Natural killer cell treated with Interleukin-12 subunit alpha and Interleukin-12 subunit beta and Interleukin-15 and Interleukin-18, amount 100 ng/mL, for 72 hours (primary cell): ENCODE data around the gene KMT2D. TPM values are rescaled to one million over a fixed set of nuclear protein-coding genes. Genes with fewer than 3 reads are reported as not detected.

Experiments used
- ATAC-seq, 2 donors: fragments of 150-1000 bp; cut with Tn5 transposase in 1 of 2; sonication (Bioruptor Pico), chemical (Tn5 transposase) in 1 of 2; 2 replicates each; pipeline ENCODE4 v1.10.0; 2021
- DNase-seq: peaks from one replicate; pipeline ENCODE4 v3.0.0; 2022; ENCODE audit warnings: low spot score
- H3K27ac Mint-ChIP-seq, 2 donors: 1 replicate in 1 of 2; 2 replicates in 1 of 2; pipeline ENCODE4 v1.8.0; 2022; ENCODE audit warnings: mixed read lengths in 2 of 2, mild to moderate bottlenecking in 1 of 2, moderate library complexity in 1 of 2
- H3K27me3 Mint-ChIP-seq, 2 donors: 1 replicate in 1 of 2; 2 replicates in 1 of 2; pipeline ENCODE4 v1.8.0; 2022; ENCODE audit warnings: mixed read lengths in 2 of 2
- H3K36me3 Mint-ChIP-seq: one replicate; pipeline ENCODE4 v1.8.0; 2022; ENCODE audit warnings: mixed read lengths
- H3K4me1 Mint-ChIP-seq, 2 donors: 1 replicate in 1 of 2; 2 replicates in 1 of 2; pipeline ENCODE4 v1.8.0; 2022; ENCODE audit warnings: low read depth in 2 of 2, mixed read lengths in 2 of 2, mild to moderate bottlenecking in 1 of 2
- H3K4me3 Mint-ChIP-seq: one replicate; pipeline ENCODE4 v1.8.0; 2022; ENCODE audit warnings: mixed read lengths
- H3K9me3 Mint-ChIP-seq: 2 replicates; pipeline ENCODE4 v1.8.0; 2022; ENCODE audit warnings: mixed read lengths
- total RNA-seq, 2 donors: library from RNA; stranded (reverse); gene quantifications; one replicate each; pipeline ENCODE4 v1.2.3, GENCODE V29; 2022

Gene KMT2D
- total RNA-seq, 2 donors from 2014 or later = 120 to 199 TPM

DNA sequence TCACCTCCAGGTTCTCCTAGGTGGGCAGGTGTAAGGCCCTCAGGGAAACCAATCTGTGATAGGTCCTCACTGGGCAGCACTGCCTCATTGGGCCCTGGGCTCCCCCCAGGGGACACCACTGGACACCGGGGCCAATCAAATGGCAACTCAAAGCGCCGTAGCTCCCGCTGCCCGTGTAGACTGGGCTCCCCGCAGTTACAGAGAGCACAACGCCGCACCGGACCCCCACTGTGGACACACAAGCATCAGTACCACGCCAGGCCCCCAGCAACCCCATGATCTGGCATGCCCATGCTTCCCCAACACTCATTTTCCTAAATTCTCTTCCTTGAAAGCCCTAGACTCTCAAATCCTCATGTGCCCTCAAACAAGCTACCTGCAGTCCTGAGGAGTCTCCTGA, 6.1 kb downstream of the KMT2D start:
- no peak overlapping the region for H3K4me3 Mint-ChIP-seq
- no peak for ATAC-seq
- H3K4me1 Mint-ChIP-seq = peaks cover 42 to 67% of the 10 kb centered on the region in 2 donors
- H3K9me3 Mint-ChIP-seq = no peaks in the 10 kb centered on the region
- no peak for DNase-seq
- no peaks in the 10 kb centered on the region for H3K27me3 Mint-ChIP-seq
- peaks cover 16% of the 10 kb centered on the region for H3K36me3 Mint-ChIP-seq
- peak overlapping the region in 1 of 2 donors; percentile 90 for H3K27ac Mint-ChIP-seq

DNA sequence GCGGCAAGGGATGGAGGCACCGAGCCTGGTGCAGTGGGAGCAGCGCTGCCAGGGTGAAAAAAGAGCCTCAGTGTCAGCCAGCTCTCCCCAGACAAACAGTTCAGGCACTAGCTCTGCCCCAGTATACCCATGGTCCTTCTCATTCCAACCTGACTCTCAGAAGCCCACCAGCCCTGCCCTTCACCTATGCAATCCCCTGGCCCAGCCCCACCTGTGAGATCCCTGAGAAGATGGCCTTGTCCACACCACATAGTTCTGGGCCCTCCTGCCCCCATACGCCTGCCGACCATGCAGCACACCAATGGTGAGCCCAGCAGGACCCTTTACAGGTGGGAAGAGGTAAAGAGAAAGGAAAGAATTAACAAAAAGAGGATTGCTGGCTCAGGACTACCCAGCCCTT, 6.5 kb downstream of the KMT2D start:
- peak; percentile 10 for DNase-seq
- Mint-ChIP-seq H3K4me1 (peaks cover 42 to 66% of the 10 kb centered on the region in 2 donors), H3K36me3 (peaks cover 16% of the 10 kb centered on the region), H3K27me3 (no peaks in the 10 kb centered on the region), H3K27ac (no peak overlapping the region), H3K4me3 (no peak overlapping the region), H3K9me3 (no peaks in the 10 kb centered on the region)
- ATAC-seq = no peak

DNA sequence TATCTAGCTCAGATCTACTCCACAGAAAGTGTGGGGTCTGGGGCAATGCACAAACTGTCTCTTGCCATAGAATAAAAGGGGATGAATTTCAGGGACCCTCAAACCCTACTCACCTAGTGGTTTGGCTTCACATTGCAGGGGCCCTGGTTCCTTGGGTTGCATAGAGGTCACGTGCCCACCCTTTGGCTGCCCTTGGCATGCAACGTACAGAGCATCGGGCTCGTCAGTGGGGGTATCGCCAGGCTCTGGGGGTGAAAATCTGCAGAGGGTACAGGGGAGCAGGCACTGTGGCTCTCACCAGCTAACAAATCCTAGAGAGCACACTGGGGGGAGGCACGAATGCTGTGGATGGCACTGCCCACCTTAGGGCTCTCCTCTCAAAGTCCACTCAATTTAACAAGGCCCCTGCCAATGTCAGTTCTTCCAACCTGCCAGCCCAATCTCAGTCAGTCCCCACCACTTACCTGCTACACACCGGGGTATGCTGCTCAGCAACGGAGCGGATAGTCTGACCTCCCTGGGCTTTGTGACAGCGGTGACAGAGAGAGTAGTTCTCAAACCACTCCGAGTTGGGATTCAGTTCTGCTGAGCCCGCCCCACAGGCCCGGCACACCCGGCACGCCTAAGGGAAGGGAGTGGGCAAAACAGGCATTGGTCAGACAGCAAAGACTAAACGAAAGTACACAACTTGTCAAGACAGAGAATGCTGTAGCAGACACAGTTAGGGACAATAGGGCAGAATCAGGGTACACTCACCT, 8.0 kb downstream of the KMT2D start:
- H3K4me1 Mint-ChIP-seq = peaks cover 31 to 56% of the 10 kb centered on the region in 2 donors
- H3K27ac Mint-ChIP-seq = no peak overlapping the region
- ATAC-seq = no peak
- DNase-seq = peak; percentile 37
- H3K36me3 Mint-ChIP-seq = peaks cover 26% of the 10 kb centered on the region
- no peak overlapping the region for H3K4me3 Mint-ChIP-seq
- H3K9me3 Mint-ChIP-seq = no peaks in the 10 kb centered on the region
- no peaks in the 10 kb centered on the region for H3K27me3 Mint-ChIP-seq

DNA sequence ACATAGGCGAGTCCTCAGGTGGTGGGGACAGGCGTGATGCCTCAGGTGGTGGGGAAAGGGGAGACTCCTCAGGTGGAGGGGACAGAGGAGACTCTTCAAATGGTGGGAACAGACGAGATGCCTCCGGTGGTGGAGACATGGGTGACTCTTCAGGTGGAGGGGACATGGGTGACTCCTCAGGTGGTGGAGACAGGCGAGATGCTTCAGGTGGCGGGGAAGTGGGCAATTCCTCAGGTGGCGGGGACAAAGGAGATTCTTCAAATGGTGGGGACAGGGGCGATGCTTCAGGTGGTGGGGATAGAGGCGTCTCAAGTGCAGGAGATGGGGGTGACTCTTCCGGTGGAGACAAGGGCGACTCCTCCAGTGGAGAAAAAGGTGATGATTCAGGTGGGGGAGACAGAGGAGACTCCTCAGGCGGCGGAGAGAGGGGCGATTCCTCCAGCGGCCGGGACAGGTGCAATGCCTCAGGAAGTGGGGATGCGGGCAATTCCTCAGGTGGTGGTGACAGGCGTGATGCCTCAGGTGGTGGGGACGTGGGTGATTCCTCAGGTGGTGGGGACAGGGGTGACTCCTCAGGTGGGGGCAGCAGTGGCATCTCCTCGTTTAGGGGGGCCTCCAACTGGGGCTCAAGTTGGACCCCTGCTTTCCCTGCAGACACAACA, 8.7 kb downstream of the KMT2D start:
- Mint-ChIP-seq H3K9me3 (no peaks in the 10 kb centered on the region), H3K4me3 (no peak overlapping the region), H3K27ac (no peak overlapping the region)

DNA sequence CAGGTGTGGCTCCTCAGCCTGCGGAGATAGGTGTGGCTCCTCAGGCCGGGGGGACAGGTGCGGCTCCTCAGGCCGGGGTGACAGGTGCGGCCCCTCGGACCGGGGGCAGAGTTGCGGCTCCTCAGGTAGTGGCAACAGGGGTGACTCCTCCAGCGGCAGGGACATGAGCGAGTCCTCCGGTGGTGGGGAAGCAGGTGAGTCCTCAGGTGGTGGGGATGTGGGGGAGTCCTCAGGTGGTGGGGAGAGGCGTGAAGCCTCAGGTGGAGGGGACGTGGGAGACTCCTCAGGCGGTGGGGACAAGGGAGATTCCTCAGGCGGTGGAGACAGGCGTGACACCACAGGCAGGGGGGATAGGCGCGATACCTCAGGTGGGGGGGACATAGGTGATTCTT, 9.2 kb downstream of the KMT2D start:
- ATAC-seq (no peak), DNase-seq (peak; percentile 42)
- Mint-ChIP-seq H3K36me3 (peaks cover 26% of the 10 kb centered on the region), H3K27me3 (no peaks in the 10 kb centered on the region), H3K4me1 (peaks cover 19 to 43% of the 10 kb centered on the region in 2 donors), H3K4me3 (no peak overlapping the region), H3K27ac (no peak overlapping the region), H3K9me3 (no peaks in the 10 kb centered on the region)

More for the DNA sequence above, 8.7 kb downstream of the KMT2D start:
- DNase-seq = peak; percentile 51
- H3K36me3 Mint-ChIP-seq = peaks cover 26% of the 10 kb centered on the region
- peaks cover 24 to 49% of the 10 kb centered on the region in 2 donors for H3K4me1 Mint-ChIP-seq
- no peak for ATAC-seq
- no peaks in the 10 kb centered on the region for H3K27me3 Mint-ChIP-seq

DNA sequence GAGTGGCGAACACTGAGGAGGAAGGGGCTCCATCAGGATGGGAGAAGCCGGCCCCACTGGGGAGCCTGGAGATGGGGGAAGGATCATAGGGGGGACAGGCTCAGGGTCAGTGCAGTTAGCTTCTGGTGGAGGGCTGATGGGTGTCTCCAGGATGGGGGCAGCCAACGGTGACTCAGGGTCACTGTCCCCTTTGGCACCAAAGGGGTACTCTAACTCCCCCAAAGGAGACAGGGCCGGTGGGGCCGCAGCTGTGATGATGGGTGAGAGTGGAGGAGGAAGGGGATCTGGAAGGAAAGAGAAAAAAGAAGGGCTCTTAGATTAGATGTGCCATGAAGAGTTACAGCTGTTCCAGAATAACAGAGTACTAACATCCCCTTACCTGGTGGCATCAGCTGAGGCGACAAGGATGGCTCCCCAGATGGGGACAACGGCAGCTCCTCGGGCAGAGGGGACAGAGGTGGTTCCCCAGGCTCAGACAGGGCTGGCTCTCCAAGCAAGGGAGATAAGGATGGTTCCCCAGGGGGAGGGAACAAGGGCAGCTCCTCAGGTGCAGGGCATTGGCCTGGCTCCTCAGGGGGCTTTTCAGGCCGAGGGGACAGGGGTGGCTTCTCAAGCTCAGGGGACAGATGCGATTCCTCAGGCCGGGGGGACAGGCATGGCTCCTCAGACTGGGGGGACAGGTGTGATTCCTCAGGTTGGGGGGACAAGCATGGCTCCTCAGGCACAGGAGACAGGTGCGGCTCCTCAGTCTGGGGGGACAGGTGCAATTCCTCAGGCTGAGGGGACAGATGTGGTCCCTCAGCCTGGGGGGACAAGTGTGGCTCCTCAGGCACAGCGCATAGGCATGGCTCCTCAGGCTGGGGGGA, 9.9 kb downstream of the KMT2D start:
- DNase-seq (peak; percentile 5), ATAC-seq (no peak)
- Mint-ChIP-seq H3K27ac (no peak overlapping the region), H3K9me3 (no peaks in the 10 kb centered on the region), H3K27me3 (no peaks in the 10 kb centered on the region), H3K4me3 (no peak overlapping the region), H3K36me3 (peaks cover 26% of the 10 kb centered on the region), H3K4me1 (peaks cover 12 to 37% of the 10 kb centered on the region in 2 donors)

DNA sequence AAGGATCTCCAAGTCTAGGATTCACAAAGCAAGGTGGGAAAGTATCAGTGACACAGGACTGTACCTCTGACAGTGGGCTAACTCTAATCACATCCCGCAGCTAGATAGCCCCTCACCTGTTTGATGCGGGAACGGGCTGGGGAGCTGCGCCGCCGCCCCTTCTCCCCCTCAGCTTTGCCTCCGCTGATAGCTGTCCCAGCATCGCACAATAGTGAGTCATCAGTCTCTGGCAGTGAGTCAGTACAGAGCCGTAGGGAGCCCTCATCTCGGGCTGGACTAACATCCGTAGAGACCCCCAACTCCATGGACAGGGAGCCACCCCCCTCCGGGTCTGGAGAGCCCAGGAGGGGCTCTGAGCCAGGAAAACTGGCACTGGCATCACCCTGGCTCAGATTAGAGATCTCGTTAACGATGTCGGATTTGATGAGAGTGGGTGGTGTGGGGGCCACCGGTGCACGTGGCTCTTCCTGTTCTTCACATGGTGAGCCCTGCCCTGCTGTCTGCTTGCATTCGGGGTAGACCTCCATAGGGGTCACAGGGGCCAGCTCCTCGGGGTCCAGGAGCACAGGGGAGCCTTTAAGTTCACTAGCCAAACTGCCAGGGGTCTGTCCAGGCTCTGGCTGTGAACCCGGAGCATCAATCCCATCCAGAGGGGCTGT, 10.9 kb downstream of the KMT2D start:
- Mint-ChIP-seq H3K4me3 (no peak overlapping the region), H3K27me3 (no peaks in the 10 kb centered on the region), H3K4me1 (peaks cover 2 to 26% of the 10 kb centered on the region in 2 donors), H3K9me3 (no peaks in the 10 kb centered on the region), H3K27ac (no peak overlapping the region), H3K36me3 (peaks cover 22% of the 10 kb centered on the region)
- ATAC-seq = no peak
- no peak for DNase-seq

DNA sequence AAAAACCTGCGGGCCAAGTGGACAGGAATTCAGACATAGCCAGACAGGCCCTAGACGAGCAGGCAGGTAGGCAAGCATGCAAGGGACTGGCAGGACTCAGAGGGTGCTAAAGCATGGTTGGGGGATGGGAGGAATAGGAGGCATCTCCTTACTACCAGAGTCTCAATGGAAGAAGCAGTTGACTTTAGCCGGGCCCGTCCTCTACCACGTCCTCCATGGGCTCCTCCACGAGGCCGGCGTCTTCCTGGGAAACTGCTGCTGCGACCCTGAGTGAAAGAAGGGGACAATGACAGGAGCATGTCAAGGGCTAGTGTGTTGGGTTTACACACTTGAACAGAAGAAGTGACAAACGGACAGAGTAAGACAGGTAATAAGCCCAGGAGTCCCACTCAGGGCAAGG, 11.6 kb downstream of the KMT2D start:
- no peaks in the 10 kb centered on the region for H3K9me3 Mint-ChIP-seq
- no peaks in the 10 kb centered on the region for H3K27me3 Mint-ChIP-seq
- ATAC-seq = no peak
- H3K4me1 Mint-ChIP-seq = peaks cover 0 to 24% of the 10 kb centered on the region in 2 donors
- H3K4me3 Mint-ChIP-seq = no peak overlapping the region
- peaks cover 23% of the 10 kb centered on the region for H3K36me3 Mint-ChIP-seq
- no peak for DNase-seq
- no peak overlapping the region for H3K27ac Mint-ChIP-seq

DNA sequence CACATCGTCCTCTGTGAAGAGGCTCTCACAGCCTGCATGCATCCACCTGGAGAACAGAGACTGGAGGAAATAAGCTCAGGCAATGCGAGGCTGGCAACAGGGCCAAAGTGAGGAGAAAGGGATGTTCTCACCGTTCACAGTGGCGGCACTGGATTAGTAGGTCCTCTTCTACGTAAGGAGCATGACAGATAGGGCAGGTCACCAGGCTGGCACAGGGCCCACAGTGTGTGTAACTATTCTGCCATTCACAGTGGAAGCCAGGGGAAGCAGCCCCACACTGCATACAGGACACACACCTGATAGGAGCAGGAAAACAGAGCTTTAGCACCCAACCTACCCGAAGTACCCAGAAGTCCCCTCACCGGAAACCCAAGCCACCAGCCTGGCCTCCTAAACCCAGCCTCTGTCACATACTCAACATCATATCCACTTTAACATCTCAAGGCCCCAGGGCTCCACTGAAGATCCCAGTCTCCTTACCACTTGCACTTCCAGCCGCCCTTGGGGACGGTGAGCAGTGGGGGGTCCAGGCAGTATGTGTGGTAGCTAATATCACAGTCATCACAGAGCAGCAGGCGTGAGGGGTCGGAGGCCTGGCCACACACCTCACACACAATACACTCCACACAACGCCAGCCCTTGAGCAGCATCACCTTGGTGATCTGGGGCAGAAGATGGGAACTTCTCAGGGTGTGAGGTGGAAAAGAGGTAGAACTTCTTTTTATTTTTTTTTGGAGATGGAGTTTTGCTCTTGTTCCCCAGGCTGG, 14.3 kb downstream of the KMT2D start:
- ATAC-seq = no peak
- Mint-ChIP-seq H3K36me3 (peaks cover 17% of the 10 kb centered on the region), H3K27me3 (no peaks in the 10 kb centered on the region), H3K4me1 (peaks cover 0 to 13% of the 10 kb centered on the region in 2 donors), H3K9me3 (no peaks in the 10 kb centered on the region), H3K27ac (no peak overlapping the region), H3K4me3 (no peak overlapping the region)
- DNase-seq = no peak

DNA sequence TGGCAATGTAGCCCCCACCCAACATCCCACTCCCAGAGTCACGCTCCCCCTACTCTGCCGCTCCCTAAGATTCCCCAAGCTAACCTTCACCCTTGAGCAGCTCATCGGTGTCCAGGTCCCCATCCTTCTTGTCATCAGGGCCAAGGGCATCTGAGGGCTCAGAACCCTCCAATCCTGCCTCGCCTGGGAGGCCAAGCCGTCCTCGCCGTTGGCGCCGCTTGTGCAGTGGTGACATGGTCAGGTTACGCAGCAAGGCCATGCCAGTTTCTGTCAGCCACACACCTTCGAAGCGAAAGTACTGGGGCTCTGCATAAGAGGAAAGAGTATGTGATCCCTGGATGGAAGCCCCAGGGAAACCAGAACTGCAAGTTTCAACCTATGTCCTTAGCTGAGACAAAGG, 15.9 kb downstream of the KMT2D start:
- H3K36me3 Mint-ChIP-seq = peaks cover 17% of the 10 kb centered on the region
- H3K4me1 Mint-ChIP-seq = peaks cover 0 to 7% of the 10 kb centered on the region in 2 donors
- no peaks in the 10 kb centered on the region for H3K27me3 Mint-ChIP-seq
- peak overlapping the region in 1 of 2 donors; percentile 12 for H3K27ac Mint-ChIP-seq
- ATAC-seq = no peak
- H3K9me3 Mint-ChIP-seq = no peaks in the 10 kb centered on the region
- no peak overlapping the region for H3K4me3 Mint-ChIP-seq
- no peak for DNase-seq

DNA sequence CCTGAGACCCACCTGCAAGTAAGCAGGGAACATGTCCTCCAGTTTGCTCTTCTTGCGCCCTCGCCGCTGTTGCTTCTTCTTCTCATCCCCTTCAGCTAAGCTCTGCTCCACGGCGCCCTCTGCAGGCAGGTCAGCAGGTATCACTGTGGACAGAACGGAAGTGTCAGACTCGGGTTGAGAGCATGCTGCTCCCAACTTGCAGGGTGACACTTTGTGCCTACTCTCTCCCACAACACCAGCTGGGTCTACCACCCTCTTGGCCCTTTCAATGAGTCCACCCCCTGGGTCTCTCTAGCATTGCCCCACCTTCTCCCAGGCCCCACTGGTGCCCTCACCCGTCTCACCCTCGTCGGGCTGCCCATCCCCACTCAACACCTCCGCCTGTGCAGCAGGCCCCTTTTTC, 16.7 kb downstream of the KMT2D start:
- peak overlapping the region in 1 of 2 donors; percentile 31 for H3K27ac Mint-ChIP-seq
- H3K36me3 Mint-ChIP-seq = peaks cover 19% of the 10 kb centered on the region
- DNase-seq (peak; percentile 74), ATAC-seq (peak; percentile 69 to 71)
- no peaks in the 10 kb centered on the region for H3K9me3 Mint-ChIP-seq
- H3K27me3 Mint-ChIP-seq = no peaks in the 10 kb centered on the region
- H3K4me3 Mint-ChIP-seq = no peak overlapping the region
- peaks cover 0 to 7% of the 10 kb centered on the region in 2 donors for H3K4me1 Mint-ChIP-seq

DNA sequence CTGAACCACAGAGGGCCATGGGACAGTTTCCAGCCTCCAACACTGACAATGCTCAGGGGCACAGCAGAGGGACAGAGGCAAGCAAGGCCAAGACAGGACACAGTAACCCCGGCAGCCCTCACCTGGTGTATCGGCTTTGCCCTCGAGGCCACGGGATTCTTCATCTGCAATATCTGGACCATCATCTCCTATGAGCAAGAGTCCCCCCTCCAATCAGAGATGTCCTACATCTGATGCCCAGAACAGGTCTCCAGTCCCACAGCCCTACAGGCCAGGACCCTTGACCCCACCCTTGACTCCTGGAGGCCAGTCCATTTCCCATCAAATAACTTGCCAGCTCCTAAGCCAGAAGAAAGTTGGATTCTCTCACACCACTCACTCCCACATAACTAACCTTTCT, 17.4 kb downstream of the KMT2D start:
- ATAC-seq = no peak
- peaks cover 17% of the 10 kb centered on the region for H3K36me3 Mint-ChIP-seq

More for the DNA sequence above, 17.4 kb downstream of the KMT2D start:
- no peaks in the 10 kb centered on the region for H3K27me3 Mint-ChIP-seq
- no peak overlapping the region for H3K4me3 Mint-ChIP-seq
- H3K27ac Mint-ChIP-seq = peak overlapping the region in 1 of 2 donors; percentile 31
- H3K4me1 Mint-ChIP-seq = peaks cover 0 to 7% of the 10 kb centered on the region in 2 donors
- H3K9me3 Mint-ChIP-seq = no peaks in the 10 kb centered on the region
- DNase-seq = no peak
